ENCODE data around the gene UQCRC1.

DNA sequence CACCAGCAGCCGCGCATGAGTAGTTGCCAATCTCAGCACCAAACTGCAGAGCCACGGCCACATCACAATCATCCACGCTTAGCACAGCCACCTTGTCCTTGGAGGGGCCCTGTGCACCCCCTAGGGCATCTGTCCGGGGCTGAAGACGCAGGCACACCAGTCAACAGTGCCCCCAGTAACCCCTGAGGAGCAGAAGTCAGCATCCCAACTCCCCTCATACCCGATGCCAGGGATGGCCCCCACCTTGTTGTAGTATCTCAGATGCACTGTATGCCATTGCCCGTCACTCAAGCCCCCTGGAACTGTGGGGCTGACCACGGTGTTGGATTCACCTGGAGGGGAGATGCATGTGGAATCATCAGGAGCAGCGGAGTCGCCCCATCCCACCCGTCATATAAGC, 45.6 kb upstream of the UQCRC1 start:
- TF ChIP-seq, protein P1, sequence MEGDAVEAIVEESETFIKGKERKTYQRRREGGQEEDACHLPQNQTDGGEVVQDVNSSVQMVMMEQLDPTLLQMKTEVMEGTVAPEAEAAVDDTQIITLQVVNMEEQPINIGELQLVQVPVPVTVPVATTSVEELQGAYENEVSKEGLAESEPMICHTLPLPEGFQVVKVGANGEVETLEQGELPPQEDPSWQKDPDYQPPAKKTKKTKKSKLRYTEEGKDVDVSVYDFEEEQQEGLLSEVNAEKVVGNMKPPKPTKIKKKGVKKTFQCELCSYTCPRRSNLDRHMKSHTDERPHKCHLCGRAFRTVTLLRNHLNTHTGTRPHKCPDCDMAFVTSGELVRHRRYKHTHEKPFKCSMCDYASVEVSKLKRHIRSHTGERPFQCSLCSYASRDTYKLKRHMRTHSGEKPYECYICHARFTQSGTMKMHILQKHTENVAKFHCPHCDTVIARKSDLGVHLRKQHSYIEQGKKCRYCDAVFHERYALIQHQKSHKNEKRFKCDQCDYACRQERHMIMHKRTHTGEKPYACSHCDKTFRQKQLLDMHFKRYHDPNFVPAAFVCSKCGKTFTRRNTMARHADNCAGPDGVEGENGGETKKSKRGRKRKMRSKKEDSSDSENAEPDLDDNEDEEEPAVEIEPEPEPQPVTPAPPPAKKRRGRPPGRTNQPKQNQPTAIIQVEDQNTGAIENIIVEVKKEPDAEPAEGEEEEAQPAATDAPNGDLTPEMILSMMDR (IDR thresholded peaks at IDR 0.05; ENCODE audit: low read depth, low read length) = no peak
- TF ChIP-seq POLR2A (IDR thresholded peaks at IDR 0.05; ENCODE audit: extremely low read depth, insufficient read length) (no peak), MYC (IDR thresholded peaks at IDR 0.05; ENCODE audit: low read depth, low read length) (no peak)

Data from NB4 (cell line).